ENCODE measurements around the gene AGAP3. TPM values are rescaled to one million over a fixed set of nuclear protein-coding genes. Genes with fewer than 3 reads are reported as not detected.

The AGAP3 gene
- total RNA-seq, 4 donors from 2014 or later, result 28.2 to 174 (median 53.2) TPM

GRCh38 chr7:151126491-151127137 lies 40.3 kb downstream of the AGAP3 start:
- no peak for DNase-seq
- intact Hi-C loops (cut with DNase I; ENCODE audit: low total_unique reads), result no loop called here
- Histone ChIP-seq H3K4me1 (peaks cover 0 to 10% of the 10 kb centered on the region in 2 donors), H3K27me3 (no peaks in the 10 kb centered on the region), H3K36me3 (no peaks in the 10 kb centered on the region), H3K27ac (no peak overlapping the region), H3K4me3 (no peak overlapping the region), H3K9me3 (no peaks in the 10 kb centered on the region)
- no peak for TF ChIP-seq POLR2A (IDR thresholded peaks at IDR 0.05)
- TF ChIP-seq CTCF (IDR thresholded peaks at IDR 0.05), result no peak

- no peaks in the 10 kb centered on the region for H3K36me3 ChIP-seq
- no peaks in the 10 kb centered on the region for H3K9me3 ChIP-seq
- no peak for DNase-seq
- H3K4me3 ChIP-seq, result no peak overlapping the region
- no peaks in the 10 kb centered on the region for H3K27me3 ChIP-seq
- H3K4me1 ChIP-seq, result peaks cover 0 to 10% of the 10 kb centered on the region in 2 donors
- intact Hi-C loops (cut with DNase I; ENCODE audit: low total_unique reads), result no loop called here
- TF ChIP-seq POLR2A (IDR thresholded peaks at IDR 0.05), result no peak
- no peak for TF ChIP-seq CTCF (IDR thresholded peaks at IDR 0.05)
- no peak overlapping the region for H3K27ac ChIP-seq
Measured at GRCh38 chr7:151128144-151128543, 41.9 kb downstream of the AGAP3 start.

GRCh38 chr7:151128716-151129115 lies 42.4 kb downstream of the AGAP3 start:
- H3K27me3 ChIP-seq, result no peaks in the 10 kb centered on the region
- H3K27ac ChIP-seq, result no peak overlapping the region
- H3K9me3 ChIP-seq, result no peaks in the 10 kb centered on the region
- H3K4me1 ChIP-seq, result peaks cover 0 to 10% of the 10 kb centered on the region in 2 donors
- intact Hi-C loops (cut with DNase I; ENCODE audit: low total_unique reads), result no loop called here
- no peak overlapping the region for H3K4me3 ChIP-seq
- H3K36me3 ChIP-seq, result no peaks in the 10 kb centered on the region
- no peak for DNase-seq
- TF ChIP-seq CTCF (IDR thresholded peaks at IDR 0.05), result no peak

GRCh38 chr7:151129117-151129959 lies 43.1 kb downstream of the AGAP3 start:
- H3K27ac ChIP-seq, result no peak overlapping the region
- no peak for DNase-seq
- H3K4me3 ChIP-seq, result no peak overlapping the region
- H3K4me1 ChIP-seq, result peaks cover 0 to 10% of the 10 kb centered on the region in 2 donors
- no peaks in the 10 kb centered on the region for H3K9me3 ChIP-seq
- TF ChIP-seq POLR2A (IDR thresholded peaks at IDR 0.05) (no peak), CTCF (IDR thresholded peaks at IDR 0.05) (no peak)
- intact Hi-C loops (cut with DNase I; ENCODE audit: low total_unique reads), result no loop called here
- H3K36me3 ChIP-seq, result no peaks in the 10 kb centered on the region
- H3K27me3 ChIP-seq, result no peaks in the 10 kb centered on the region

- no peak for TF ChIP-seq CTCF (IDR thresholded peaks at IDR 0.05)
- TF ChIP-seq POLR2A (IDR thresholded peaks at IDR 0.05), result no peak
- Histone ChIP-seq H3K4me3 (no peak overlapping the region), H3K27ac (no peak overlapping the region), H3K36me3 (no peaks in the 10 kb centered on the region), H3K4me1 (peaks cover 0 to 9% of the 10 kb centered on the region in 2 donors), H3K9me3 (no peaks in the 10 kb centered on the region), H3K27me3 (no peaks in the 10 kb centered on the region)
- intact Hi-C loops (cut with DNase I; ENCODE audit: low total_unique reads), result loop anchor here (10.0 kb wide), 1 partner anchor 175 kb away; no protein-coding TSS in a partner anchor
- DNase-seq, result no peak
Measured at GRCh38 chr7:151129960-151130591, 43.8 kb downstream of the AGAP3 start.

Data from uterus (tissue), 4 donors.